H54 (cell line): ENCODE measurements around the gene ERC1.
A peak's percentile ranks its signal among the peaks of the same experiment; 100 is the strongest.

Source experiments
- DNase-seq: peaks from one replicate; pipeline ENCODE4 v3.0.0; 2011; ENCODE audit warnings: low spot score, mixed read lengths; ENCODE audit not compliant: insufficient read length
- FAIRE-seq: peaks from 3 replicates; lab custom pipeline; 2011; peaks lifted over from hg19 to GRCh38; lab: Jason Lieb, UNC
- POLR2A ChIP-seq: IDR thresholded peaks from 2 replicates; pipeline ENCODE4 v1.6.1; 2011; ENCODE audit warnings: low read depth, mild to moderate bottlenecking, low read length

The ERC1 gene

DNA sequence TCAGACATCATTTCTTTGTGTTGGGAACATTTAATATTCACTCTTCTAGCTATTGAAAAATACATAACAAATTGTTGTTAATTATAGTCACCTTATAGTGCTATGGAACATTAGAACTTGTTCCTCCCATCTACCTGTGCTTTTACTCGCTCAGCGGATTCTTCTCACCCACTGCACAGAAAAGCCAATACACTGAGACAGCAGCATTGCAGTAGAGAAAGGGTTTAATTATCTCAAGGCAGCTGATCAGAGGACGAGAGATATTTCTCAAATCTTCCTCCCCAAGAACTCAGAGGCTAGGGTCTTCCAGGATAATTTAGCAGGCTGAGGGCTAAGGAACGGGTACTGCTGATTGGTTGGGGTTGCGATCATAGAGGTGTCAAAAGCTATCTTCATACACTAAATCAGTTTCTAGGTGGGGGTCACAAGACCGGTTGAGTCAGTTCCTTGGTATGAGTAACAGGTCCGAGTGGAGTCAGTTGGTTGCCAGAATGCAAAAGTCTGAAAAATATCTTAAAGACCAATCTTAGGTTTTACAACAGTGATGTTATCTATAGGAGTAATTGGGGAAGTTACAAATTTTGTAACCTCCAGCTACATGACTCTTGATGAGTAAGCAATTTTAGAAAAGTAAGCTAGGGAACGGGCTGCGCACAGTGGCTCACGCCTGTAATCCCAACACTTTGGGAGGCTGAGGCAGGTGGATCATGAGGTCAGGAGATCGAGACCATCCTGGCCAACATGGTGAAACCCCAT is 430.2 kb downstream of the ERC1 start:
- DNase-seq (no peak), FAIRE-seq (no peak)
- TF ChIP-seq POLR2A, result no peak

DNA sequence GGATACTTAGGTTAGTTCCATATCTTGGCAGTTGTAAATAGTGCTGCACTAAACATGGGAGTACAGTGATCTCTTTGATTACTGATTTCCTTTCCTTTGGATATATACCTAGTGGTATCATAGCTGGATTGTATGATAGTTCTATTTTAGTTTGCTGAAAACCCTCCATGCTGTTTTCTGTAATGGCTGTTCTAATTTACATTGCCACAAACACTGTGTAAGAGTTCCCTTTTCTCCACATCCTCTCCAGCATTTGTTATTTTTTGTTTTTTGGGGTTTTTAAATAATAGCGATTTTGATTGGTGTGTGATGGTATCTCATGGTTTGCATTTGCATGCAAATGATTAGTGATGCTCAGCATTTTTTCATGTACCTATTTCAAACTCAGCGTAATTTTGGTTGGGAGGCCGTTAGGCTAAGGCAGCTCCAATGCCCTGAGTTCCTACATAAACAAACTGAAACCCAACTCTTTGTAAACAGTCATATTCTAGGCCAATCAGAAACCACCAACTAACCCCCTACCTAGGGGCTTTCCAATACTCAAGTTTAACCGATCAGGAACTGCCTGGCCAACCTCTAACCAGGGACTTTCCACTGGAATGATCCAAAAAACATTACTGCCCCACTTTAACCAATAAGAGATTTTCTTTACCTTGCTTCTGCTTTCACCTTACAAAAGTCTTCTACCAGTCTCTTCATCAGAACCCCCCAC is 431.7 kb downstream of the ERC1 start:
- no peak for FAIRE-seq
- DNase-seq, result no peak
- no peak for TF ChIP-seq POLR2A

DNA sequence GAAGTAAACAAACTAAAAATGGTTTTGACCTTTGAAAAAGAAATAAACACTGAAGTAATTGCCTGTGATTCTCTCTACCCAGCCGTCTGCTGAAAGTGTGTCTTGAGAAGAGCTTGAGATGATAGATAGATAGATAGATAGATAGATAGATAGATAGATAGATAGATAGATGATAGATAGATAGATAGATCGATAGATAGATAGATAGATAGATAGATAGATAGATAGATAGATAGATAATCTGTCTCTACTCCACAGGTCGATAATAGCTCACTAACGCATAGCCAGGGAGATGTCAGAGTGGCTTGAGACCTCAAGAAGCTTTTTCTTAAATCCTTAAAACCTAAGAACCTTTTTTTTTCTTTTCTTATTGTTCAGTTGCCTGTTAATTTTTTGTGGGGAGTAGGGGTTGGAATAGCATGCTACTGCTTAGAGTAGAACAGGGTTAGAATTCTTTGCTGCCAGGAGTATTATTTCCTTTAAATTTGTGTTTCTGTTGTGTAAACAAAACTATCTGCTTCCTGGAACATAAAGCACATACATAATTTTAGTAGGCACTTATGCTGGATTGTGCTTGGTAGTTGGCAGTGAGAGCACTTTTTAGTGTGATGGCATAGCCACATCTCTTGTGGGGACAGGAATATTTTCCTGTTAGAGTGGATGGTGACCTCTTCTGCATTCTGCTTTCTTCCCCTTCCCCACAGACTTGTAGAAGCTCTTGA is 433.8 kb downstream of the ERC1 start:
- peak; percentile 41 for FAIRE-seq
- TF ChIP-seq POLR2A, result no peak

DNA sequence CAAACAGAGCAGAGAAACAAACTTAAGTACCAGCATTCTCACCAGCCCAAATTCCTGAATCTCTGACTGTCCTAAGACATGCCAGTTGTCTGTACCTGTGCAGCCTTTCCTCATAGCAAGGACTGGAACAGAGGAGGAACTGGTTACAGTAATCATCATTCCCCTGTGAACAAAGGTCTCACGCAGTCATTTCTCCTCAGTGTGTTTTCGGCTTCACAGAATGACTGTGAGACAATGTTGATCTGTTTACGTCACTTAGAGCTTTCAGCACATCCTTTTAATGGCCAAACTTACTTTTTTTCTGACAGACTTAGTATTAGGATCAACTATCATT is 434.3 kb downstream of the ERC1 start:
- no peak for TF ChIP-seq POLR2A
- no peak for FAIRE-seq

More for the DNA sequence above, 433.8 kb downstream of the ERC1 start:
- DNase-seq, result no peak

DNA sequence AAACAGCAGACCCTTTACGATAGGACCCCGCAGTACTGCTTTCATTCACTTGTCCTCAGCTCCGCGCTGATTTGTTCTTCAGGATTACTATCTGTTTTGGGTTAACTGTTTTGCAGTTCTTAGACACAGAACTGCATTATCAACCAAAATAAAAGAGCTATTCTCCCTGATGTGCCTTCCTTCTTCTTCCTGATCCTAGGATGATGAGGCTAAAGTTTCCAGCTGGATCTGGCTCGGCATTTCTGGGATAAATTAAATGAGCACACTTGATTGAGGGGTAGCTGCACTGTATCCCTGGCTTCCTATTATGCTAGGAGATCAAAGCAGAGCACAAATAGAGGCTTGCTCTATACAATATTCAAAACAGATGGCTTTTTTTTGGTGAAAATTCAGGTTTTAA is 437.6 kb downstream of the ERC1 start:
- TF ChIP-seq POLR2A, result no peak
- FAIRE-seq (no peak), DNase-seq (no peak)

More for the DNA sequence above, 434.3 kb downstream of the ERC1 start:
- DNase-seq, result no peak

DNA sequence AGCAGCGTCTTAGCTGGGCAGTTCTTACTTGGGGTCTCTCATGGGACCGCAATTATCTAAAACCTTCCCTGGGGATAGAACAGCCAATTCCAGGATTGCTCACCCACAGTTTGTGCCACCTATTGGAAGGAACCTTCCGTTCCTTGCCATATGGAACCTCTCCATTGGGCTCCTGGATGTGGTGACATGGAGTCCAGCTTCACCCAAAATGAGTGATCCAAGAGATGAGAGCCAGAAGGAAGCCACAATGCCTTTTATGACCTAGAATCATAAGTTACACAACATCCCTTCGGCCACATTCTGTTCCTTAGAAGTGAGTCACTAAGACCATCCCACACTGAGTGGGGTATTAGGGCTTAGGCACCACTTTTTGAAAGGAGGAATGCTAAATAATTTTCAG is 439.0 kb downstream of the ERC1 start:
- peak; percentile 87 for FAIRE-seq
- peak; percentile 8 for DNase-seq
- no peak for TF ChIP-seq POLR2A

DNA sequence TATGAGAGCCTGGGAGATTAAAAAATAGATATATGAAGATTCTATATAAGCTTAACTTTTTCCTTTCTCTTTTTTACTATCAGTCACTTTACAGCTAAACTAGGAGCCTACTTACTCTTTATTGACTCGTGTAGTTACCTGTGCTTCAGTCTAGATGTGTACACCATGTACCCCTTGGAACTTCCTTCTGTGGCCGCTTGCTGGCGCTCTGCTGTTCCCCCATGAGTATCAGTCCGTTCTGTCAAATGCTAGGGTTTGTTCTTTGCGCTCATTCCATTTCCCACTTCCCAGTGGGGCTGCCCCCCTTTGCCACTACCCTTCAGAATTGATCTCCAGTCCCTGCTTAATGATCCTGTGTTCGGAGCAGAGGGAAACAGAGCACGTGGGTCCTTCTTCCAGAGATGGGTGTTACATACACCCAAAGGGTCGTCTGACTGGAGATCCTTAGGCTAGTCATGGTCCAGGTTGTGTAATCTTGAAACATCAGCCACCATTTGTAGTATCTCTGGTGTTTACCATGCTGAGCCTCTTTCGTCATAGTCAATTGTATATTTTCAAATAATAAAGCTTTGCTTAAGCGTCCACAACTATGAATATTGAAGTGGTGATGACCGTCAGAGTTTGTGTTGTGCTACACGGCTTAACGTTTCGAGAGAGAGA is 443.4 kb downstream of the ERC1 start:
- FAIRE-seq (no peak), DNase-seq (no peak)
- TF ChIP-seq POLR2A, result no peak

DNA sequence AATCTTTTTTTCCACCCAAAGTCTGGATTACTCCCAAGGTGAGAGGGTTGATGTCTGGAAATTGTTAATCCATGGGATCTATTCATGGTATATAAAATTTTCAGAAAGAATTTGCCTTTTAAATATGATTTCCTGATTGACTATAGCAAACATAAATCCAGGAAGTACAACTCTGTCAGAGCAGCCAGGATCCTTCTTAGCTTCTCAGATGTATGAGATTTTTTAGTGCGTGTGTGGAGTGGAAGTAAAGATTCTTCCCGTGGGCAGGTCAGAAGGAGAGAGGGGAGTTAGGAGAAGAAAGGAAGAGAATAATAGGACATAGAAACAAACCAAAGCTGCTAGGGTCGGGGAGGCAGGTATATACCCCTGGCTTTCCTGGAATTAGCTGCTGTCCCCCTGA is 444.0 kb downstream of the ERC1 start:
- no peak for FAIRE-seq
- no peak for DNase-seq
- no peak for TF ChIP-seq POLR2A

DNA sequence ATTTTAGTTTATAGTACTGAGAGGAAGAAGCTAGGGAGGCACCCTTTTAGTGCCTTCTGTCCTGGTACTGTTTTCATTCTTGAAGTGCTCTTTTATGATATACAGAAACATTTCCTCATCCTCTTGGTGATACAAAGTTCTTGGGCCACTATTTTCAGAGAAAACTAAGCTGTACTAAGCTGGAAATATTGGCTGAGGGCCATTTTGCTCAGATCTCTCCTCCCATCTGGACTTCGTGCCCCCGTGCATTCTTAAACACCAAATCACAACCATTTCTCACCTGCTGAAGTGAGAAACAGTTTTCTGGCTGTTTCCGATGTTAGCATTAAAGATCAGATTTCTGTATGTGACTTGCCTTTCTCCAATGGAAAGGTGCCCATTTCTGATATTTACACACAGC is 444.4 kb downstream of the ERC1 start:
- DNase-seq, result no peak
- FAIRE-seq, result no peak
- no peak for TF ChIP-seq POLR2A

DNA sequence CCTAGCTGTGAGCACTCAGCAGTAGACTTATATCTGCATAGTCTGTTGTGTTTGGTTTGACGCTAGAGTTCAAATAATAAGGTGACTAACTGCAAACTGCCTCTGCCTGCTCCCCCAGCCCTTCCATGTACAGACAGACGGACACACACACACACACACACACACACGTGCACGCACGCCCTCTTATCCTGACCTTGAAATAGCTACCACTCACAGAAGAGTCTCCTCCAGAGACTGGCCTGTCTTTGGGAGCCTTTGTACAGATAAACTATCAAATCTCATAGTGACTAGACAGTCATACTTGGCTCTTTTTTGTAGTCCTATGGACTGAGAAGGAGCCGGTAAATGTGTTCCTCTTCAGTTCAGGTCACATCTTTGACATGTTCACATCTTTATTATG is 445.0 kb downstream of the ERC1 start:
- no peak for TF ChIP-seq POLR2A
- DNase-seq, result no peak
- FAIRE-seq, result no peak

DNA sequence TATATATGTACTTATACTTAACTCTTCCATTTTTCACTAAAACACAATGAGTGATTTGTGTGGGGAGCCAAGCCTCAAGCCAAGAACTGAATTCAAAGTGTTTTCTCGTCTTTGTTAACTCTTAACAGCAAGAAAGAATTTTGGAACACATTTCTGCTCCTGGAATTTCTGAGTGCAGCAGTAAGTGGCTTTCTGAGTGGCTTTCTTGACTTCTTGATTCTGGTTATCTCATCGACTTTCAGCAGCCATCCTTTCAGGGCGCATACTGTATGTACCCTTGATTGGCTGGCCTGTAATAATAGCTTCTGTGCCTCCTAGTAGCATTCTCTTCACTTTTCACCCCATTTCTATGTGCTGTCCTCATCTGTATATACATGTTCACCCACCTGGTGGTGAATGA is 446.0 kb downstream of the ERC1 start:
- no peak for DNase-seq
- FAIRE-seq, result no peak
- no peak for TF ChIP-seq POLR2A

DNA sequence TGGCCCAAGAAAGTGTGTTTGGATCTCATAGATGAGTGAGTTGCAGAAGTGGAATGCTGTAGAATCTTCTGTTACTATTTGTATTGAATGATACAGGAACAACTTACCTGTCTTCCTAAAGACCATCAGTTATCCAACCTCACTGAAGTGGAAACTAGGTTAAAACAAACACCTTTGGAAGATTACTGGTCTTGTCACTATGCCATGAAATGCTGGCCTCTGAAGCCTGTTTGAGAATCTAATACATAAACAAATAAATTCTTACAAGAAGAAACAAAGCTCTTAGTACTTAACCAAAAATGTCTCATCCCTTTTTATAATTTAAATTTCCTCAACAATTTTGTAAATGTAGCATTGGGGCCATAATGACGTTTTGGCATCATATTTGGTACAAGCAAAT is 448.2 kb downstream of the ERC1 start:
- no peak for FAIRE-seq
- DNase-seq, result no peak
- no peak for TF ChIP-seq POLR2A

DNA sequence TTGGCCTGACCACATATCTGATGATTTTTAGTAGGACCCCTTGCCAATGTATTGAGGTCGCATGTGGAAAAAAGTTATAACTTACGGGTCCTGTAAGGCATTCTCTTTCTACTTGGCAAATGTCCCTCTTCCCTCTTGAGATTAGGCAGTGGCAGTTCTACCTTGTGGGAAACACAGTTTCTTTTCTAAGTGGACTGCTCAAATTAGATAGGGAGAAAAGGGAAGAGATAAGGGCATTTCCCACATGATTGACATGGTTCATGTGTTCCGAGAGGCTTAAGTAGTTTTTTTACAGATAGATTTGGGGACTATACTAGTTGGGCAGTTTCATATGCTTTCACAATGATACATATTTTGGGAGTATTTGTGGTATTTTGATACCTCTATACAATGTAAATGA is 448.7 kb downstream of the ERC1 start:
- TF ChIP-seq POLR2A, result no peak
- FAIRE-seq (no peak), DNase-seq (no peak)
